ENCODE measurements around the gene PGD.
"Not testable (repeated sequence)": the region's sequence is repeated elsewhere in the genome, so short reads cannot be mapped to it uniquely, and the experiment has no call there.

DNA sequence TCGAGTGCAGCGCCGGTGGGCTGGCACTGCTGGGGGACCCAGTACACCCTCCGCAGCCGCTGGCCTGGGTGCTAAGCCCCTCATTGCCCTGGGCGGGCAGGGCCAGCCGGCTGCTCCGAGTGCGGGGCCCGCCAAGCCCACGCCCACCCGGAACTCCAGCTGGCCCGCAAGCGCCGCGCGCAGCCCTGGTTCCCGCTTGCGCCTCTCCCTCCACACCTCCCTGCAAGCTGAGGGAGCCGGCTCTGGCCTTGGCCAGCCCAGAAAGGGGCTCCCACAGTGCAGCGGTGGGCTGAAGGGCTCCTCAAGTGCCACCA is 27.6 kb downstream of the PGD start:
- TF ChIP-seq, protein P1, sequence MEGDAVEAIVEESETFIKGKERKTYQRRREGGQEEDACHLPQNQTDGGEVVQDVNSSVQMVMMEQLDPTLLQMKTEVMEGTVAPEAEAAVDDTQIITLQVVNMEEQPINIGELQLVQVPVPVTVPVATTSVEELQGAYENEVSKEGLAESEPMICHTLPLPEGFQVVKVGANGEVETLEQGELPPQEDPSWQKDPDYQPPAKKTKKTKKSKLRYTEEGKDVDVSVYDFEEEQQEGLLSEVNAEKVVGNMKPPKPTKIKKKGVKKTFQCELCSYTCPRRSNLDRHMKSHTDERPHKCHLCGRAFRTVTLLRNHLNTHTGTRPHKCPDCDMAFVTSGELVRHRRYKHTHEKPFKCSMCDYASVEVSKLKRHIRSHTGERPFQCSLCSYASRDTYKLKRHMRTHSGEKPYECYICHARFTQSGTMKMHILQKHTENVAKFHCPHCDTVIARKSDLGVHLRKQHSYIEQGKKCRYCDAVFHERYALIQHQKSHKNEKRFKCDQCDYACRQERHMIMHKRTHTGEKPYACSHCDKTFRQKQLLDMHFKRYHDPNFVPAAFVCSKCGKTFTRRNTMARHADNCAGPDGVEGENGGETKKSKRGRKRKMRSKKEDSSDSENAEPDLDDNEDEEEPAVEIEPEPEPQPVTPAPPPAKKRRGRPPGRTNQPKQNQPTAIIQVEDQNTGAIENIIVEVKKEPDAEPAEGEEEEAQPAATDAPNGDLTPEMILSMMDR (IDR thresholded peaks at IDR 0.05; ENCODE audit: low read length), result not testable (repeated sequence)
- TF ChIP-seq EZH2 (IDR thresholded peaks at IDR 0.05; ENCODE audit: borderline replicate concordance, low read length), result not testable (repeated sequence)

Measured in OCI-LY1 (cell line).